SK-N-MC (cell line): ENCODE data around the gene PDE4B.

ENCODE experiments used
- EZH2 ChIP-seq: fragments of 200-600 bp; sonication (generic); IDR thresholded peaks from one replicate; pipeline ENCODE4 v1.6.1; 2017; ENCODE audit warnings: antibody characterized with exemption
- FOXP2 ChIP-seq: optimal IDR thresholded peaks from 2 replicates; pipeline ENCODE3; 2011; ENCODE audit warnings: mild to moderate bottlenecking, moderate library complexity; ENCODE audit not compliant: insufficient read depth; ENCODE audit errors: extremely low read length, control extremely low read depth
- POLR2AphosphoS5 ChIP-seq: IDR thresholded peaks from 2 replicates; pipeline ENCODE4 v1.6.1; 2012; ENCODE audit warnings: mild to moderate bottlenecking, low read depth, low read length, borderline replicate concordance

- TF ChIP-seq POLR2AphosphoS5 (no peak), EZH2 (no peak), FOXP2 (no peak)
These were observed 476.5 kb downstream of the PDE4B start for GRCh38 chr1:66269222-66269621.
